Stimulated activated CD8-positive, alpha-beta memory T cell treated with anti-CD3 and anti-CD28 coated beads, Interleukin-12 subunit alpha, Interleukin-12 subunit beta, amount 100 ng/mL, for 1 hour (primary cell): ENCODE data around the gene OR2F2.

Experiments
- DNase-seq: peaks from one replicate; pipeline ENCODE4 v3.0.0-alpha.2; 2020; ENCODE audit warnings: low read depth

OR2F2 gene

GRCh38 chr7:143979998-143980397 lies 45.0 kb downstream of the OR2F2 start:
- DNase-seq: no peak

DNA sequence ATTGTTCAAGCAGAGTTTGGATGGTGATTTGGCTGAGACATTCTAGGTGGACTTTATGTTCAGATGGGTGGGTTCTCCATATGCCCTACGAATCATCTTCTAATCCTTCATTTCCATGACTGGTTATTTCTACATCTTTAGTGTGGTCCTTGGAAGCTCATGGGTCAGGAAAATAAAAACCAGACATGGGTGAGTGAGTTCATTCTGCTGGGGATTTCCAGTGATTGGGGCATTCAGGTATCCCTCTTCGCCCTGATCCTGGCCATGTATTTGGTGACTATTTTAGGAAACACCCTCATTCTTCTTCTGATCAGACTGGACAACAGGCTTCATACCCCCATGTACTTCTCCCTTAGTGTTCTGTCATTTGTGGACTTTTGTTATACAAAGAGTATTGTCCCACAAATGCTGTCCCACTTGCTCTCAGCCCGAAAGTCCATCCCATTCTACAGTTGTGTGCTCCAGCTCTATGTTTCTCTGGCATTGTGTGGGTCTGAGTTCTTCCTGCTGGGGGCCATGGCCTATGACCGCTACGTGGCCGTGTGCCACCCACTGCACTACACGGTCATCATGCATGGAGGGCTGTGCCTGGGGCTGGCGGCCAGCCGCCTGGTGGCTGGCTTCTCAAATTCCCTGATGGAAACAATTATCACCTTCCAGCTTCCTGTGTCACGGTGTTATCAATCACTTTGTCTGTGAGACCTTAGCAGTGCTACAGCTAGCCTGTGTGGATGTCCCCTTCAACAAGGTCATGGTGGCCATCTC lies 45.9 kb downstream of the OR2F2 start:
- DNase-seq: no peak

- DNase-seq: no peak
Observed at GRCh38 chr7:143983960-143984359, 48.9 kb downstream of the OR2F2 start.
